HL-60/S4 (cell line): Measurements from ENCODE around the gene ABLIM2.
"Not testable (repeated sequence)": the region's sequence is repeated elsewhere in the genome, so short reads cannot be mapped to it uniquely, and the experiment has no call there.

Experiments used
- in situ Hi-C: fragments of 300-500 bp; cut with MboI; formaldehyde crosslinking; loops from 2 replicates; pipeline ENCODE4 v1.14.3; 2022; ENCODE audit warnings: low sequenced_read_pairs

Gene ABLIM2

DNA sequence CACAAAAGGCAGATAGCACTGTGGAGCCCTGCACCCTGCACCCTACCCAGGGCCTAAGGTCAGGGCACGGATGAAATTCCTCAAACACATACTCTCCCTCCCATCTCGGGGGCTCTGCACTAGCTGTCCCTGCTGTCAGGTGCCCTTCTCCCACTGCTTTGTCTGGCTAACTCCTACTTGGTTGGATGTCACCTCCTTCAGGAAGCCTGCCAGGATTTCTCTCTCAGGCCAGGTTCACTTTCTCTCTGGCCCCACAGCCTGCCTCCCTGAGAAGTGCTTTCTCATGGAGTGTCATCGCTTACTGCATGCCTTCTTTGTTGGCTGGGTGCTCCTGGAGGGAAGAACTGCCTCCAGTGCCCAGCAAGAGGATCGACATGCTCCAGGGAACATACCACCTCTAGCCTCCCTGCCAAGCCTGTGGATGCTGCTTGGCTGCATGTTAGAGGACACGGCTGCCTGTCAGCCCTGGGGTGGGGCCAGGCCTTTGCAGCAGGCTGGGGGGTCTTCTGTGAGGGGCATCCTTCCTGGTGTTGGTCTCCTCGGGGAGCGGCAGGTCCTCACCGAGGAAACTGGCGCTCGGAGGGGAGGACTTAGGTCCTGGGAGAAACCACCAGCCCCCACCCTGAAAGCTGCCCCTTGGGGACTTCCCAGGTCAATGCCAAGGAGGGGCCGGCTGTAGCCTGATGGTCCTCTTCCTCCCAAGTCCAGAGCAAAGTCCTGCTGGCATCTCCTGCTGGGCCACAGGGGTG is 15.0 kb downstream of the ABLIM2 start:
- in situ Hi-C loops, result no loop called here

DNA sequence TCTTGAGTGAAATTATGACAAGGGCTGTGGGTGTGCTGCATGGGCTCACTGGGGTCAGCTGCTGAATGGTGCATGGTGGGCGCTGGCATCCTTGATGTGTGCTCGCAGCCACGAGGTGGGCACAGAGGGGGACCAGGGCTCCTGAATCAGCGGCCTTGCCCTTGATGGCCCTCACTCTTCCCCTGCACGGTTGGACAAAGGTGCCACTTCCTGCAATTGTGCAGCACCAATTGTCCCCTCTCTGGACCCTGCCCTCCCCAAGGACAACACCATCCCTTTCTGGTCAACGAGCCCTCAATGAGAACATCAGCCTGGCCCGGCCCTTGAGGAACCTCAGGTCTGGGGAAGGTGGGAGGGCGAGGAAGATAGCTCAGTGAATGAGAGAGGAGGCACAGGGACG is 16.1 kb downstream of the ABLIM2 start:
- in situ Hi-C loops, result no loop called here

DNA sequence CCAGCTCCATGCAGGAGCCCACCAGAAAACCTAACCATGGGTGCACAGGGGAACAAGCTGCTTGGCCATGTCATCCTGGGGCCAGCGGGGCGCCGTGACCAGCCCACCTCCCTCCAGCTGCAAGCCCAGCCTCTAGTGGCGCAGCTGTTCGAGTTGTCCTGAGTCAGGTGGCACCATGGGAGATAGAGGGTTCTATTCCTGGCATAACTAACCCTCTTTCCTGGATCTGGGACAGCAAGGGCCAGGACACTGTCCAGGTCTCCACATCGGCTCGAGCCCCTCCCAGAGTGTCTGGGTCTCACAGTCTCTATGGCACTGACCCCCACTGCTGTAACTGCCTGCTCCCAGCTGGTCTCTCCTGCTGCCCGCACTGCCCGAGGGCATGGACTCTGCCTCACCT is 16.7 kb downstream of the ABLIM2 start:
- in situ Hi-C loops, result no loop called here

DNA sequence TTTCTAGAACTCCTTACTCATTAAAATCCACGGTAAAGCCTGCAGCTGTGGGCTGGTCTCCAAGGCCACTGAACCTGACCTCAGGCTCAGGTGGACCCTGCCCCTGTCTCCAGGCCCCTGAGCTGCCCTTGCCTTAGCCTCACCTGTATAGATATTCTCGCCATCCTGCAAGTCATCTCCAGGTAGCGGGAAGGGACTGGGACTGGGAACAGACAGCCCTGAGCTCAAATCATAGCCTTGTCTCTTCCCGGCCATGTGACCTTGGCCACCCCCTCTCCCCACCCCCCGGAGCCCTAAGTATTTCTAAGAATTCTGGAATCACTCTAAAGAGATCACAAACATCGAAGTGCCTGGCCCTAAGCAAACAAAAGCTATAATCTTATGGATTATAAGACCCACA is 17.7 kb downstream of the ABLIM2 start:
- in situ Hi-C loops, result no loop called here

DNA sequence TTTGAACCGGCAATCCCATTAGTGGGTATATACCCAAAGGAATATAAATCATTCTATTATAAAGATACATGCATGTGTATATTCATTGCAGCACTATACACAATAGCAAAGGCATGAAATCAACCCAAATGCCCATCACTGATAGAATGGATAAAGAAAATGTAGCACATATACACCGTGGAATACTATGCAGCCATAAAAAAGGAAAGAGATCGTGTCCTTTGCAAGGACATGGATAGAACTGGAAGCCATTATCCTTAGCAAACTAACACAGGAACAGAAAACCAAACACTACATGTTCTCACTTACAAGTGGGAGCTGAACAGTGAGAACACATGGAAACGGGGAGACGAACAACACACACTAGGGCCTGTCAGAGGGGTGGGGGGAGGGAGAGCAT is 18.9 kb downstream of the ABLIM2 start:
- in situ Hi-C loops, result not testable (repeated sequence)

DNA sequence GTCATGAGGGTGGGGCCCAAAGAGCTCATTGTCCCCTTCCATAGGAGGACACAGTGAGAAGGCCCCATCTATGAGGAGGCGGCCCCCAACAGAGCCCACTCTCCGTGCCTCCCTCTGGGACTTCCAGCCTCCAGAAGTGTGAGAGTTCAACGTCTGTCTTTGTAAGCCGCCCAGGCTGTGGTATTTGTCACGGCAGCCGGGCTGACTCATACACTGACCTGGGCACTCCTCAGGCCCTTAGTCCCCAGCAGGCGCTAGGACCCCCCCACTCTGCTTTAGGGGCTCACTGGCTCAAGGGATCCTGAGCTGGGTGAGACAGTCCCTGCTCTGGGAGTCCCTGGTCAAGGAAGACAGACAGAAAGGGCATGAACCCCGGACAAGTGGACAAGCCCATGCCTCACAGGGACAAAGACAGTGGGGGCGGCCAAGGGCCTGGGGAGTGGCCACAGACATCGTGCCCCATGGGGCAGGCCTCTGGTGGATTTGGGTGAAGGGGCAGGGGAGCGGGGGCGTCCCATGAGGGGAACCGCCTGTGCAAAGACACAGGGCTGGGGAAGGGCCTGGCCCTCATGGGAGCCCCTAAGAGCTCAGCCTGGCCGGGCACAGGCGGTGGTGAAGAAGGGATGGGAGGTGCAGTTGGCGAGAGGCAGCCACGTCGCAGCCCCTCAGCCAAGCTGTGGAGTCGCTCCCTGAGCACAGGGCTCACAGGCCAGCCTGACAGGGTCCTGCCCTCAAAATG is 21.5 kb downstream of the ABLIM2 start:
- in situ Hi-C loops, result no loop called here

DNA sequence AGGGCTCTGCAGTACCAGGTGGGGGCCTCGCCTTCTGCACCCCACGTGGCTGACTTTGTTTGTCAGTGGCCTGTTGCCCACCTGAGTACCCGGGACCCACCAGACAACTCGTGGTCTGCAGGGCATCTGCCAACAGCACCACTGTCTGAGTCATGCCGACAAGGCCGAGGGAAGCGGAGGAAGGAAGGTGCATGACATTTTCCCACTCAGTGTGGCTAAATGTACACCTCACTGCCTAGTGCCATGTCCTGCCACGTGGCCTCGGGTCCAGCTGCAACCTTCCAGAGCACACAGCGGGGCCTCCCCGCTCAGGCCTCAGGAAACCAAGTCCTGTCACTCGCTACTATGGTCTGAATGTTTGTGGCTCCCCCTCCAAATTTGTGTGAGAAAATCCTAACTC is 22.1 kb downstream of the ABLIM2 start:
- in situ Hi-C loops, result no loop called here

DNA sequence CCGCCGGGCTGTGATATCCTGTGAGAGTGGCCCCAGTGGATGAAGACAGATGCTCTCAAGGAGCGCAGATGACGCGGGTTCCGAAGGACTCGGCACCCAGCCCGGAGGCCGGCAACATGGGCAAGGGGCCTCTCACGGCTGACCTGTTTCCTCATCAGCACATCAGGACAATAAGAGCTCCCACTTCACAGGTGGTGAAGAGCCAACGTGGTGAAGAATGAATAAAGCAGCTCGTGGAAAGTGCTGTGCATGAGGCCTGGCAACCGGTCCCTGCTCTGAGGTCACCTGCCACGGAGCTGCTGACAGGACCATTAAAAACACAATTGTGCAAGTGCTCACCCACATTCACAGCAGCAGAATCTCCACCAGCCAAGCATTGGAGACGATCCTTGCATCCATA is 22.9 kb downstream of the ABLIM2 start:
- in situ Hi-C loops, result no loop called here

DNA sequence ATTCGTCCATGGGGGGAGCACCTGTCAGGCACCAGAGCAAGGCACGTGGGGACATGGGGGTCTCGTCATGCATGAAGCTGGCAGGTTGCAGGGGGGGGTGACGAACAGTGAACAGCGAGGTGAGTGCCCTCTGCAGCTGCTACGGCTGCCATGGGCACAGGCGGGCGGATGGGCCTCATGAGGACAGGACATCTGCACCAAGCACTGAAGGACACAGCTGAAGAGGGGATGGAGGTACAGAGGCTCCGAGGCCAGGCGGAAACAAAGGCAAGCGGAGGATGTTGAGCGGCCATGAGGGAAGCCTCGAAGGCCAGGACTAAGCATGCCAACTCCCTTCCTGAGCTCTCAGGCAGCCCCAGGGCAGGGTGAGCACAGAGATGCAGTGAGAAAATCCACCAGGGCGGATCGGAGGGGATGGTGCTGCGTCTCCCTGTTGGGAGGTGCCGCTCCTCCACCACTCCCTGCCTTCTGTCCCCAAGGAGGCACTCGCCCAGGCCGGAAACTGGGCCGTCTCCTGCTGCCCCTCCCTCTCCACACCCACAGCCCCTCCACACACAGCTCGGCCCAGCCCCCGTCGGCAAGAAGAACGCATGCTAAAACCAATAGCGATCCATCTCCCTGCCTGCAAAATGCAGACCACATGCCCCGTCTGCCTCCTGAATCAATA is 24.6 kb downstream of the ABLIM2 start:
- in situ Hi-C loops, result no loop called here

DNA sequence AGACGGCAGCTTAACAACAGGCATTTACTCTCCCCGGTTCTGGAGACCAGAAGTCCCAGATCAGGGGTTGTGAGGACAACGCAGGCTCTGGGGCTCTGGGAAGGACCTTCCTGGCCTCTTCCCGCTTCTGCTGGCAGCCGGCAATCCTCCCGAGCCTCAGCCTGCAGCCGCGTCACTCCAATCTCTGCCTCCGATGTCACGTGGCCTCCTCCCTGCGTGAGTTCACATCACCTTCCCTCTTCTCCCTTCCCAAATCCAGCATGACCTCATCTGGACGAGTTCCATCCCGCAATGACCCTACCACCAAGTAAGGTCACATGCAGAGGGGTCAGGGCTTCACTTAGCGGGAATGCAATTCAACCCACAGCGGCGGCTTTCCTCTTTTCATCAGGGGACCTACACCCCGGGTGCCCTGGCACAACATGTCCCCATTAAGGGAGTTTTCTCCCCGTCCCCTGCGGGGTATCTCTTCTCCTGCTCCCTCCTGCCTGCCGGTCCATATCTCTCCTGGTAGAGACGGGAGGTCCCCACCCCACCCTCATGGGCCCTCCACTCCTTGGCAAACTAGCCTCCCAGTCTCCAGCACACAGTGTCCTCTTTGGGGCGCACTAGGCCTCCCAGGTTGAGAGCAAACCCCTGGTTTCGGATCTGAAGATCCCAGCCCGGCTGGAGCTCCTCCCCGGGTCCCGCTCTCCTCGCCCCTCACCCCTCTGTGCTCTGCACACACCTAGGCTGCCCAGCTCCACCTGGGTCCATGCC is 25.5 kb downstream of the ABLIM2 start:
- in situ Hi-C loops, result no loop called here

DNA sequence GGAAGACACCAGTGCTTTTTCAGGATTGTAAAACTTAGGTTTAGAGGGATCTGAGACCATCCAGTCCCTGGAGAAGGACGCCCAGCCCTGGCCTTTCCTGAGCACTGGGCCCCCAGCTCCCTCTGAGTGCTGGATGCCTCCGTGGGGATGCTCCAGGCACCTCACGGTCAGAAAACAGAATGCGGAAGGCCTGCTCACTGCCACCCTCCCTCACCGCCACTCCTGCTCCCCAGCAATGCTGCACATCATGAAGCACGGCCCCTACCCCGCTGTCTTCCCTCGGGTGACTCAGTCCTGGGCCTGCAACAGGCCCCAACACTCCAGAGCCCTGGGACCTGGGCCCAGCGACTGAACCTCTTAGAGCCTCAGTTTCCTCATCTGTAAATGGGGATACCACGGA is 26.2 kb downstream of the ABLIM2 start:
- in situ Hi-C loops, result no loop called here

DNA sequence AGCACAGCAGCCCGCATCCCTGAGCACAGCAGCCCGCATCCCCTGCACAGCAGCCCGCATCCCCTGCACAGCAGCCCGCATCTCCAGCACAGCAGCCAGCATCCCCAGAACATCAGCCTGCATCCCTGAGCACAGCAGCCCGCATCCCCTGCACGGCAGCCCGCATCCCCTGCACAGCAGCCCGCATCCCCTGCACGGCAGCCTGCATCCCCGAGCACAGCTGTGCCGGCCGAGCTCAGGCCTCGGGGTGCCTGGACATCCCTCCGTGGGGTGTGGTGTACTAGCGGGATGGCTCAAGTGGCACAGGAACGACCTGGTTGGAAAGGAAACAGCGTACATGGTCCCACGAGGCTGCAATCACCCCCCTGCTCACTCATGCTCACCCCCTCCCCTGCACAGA is 26.8 kb downstream of the ABLIM2 start:
- in situ Hi-C loops, result no loop called here

DNA sequence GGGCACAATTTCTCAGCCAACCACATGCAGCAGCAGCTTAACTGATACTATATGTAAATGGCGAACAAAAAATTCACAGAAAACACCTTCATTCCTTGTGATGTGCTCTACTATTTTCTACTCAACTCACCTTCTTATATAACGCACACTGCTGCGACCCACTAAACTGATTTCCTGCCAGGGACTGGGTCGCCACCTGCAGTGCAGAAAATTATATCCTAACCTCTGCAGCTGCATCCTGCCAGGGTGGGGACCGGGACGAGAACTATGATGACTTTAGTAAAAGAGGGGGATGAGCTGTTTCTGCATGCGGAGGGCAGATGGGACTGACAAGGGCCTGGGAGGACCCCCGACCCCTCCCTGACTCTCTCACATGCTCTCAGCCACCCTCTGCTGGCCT is 27.4 kb downstream of the ABLIM2 start:
- in situ Hi-C loops, result no loop called here

DNA sequence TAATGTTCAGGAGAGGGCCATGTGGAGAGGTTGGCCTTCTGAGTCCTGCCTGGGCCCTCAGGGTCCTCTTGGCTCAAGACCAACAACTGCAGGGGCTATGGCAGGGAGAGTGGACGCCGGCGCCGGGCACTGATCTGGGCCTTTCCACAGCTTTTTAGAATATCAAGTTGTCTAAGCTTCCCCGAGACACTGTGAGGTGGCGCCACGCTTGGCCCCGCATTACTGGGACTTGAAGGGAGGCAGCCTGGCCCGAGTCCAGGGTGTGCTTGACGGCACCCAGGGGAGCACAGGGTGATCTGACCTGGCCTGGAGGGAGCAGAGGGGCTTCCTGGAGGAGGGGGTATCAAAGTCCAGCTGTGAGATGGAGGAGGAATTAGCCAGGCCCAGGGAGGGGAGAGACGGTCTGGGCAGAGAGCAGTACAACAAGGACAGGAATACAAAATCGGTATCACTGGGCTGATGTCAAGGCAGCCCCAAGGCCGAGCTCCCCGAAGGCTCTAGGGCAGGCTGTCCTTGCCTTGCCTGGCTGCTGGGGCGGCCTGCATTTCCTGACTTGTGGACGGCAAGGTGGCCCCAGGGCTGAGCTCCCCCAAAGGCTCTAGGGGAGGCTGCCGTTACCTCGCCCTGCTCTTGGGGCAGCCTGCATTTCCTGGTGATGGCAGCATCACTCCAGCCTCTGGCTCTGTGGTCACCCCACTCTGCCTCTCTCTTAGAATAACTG is 28.1 kb downstream of the ABLIM2 start:
- in situ Hi-C loops, result no loop called here

DNA sequence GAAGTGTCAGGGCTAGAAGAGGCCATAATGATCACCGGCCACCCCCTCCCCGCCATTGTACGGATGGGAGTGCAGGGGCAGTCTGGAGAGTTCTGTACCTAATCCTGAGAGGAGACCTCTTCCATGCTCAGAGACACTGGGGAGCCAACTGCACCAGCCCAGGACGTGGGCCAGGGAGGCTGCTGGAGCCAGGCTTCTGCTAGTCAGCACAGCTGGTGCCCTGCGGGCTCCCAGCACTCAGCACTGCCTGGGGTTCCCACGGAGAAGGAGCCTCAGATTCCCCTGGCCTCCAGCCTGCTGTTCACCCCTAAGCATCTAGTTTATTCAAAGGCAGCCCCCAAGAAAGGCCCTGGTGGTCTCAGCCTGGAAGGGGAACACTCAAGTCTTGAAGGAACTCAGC is 28.8 kb downstream of the ABLIM2 start:
- in situ Hi-C loops, result no loop called here

DNA sequence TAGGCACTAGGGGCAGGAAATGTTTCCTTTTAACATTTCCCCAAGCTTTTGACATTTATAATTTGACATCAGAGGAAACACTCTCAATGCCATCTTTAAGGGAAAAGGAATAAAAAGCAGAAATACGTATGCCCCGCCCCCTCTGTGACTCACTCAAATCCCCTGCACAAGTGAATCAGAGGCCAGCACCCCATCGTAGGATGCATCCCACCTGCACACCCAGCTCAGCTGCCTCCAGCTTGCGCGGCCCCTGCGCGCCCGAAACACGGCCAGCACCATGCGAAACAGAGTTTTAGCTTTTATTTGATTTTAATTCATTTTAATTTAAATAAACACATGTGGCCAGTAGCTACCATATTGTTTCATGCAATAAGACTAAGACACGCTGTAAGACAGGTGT is 29.5 kb downstream of the ABLIM2 start:
- in situ Hi-C loops, result no loop called here

DNA sequence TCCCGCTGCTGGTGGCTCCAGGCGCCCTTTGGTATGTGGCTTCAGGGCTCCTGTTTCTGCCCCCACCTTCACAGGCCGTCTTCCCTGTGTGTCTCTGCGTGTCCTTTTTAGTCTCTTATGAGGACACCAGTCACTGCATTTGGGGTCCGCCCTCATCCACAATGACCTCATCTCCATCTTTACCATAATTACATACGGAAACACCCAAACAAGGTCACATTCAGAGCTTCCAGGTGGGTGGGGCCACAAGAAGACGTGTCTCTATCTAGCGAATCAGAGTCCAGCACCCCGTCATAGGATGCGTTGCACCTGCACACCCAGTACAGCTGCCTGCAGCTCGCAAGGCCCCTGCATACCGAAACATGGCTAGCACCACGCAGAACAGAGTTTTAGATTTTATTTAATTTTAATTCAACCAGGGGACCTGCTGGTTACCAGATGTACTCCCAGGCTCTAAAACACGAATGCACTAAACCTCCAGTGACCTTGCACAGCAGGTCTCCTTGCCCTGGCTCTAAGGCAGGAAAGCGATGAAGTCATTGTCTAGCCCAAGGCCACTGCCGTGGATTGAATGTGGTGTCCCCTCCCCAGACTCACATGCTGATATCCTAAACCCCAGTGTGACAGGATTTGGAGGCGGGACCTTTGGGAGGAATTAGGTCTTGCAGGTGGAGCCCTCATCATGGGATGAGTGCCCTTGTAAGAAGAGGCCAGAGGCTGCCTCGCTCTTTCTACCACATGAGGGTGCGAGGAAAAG is 30.3 kb downstream of the ABLIM2 start:
- in situ Hi-C loops, result no loop called here

DNA sequence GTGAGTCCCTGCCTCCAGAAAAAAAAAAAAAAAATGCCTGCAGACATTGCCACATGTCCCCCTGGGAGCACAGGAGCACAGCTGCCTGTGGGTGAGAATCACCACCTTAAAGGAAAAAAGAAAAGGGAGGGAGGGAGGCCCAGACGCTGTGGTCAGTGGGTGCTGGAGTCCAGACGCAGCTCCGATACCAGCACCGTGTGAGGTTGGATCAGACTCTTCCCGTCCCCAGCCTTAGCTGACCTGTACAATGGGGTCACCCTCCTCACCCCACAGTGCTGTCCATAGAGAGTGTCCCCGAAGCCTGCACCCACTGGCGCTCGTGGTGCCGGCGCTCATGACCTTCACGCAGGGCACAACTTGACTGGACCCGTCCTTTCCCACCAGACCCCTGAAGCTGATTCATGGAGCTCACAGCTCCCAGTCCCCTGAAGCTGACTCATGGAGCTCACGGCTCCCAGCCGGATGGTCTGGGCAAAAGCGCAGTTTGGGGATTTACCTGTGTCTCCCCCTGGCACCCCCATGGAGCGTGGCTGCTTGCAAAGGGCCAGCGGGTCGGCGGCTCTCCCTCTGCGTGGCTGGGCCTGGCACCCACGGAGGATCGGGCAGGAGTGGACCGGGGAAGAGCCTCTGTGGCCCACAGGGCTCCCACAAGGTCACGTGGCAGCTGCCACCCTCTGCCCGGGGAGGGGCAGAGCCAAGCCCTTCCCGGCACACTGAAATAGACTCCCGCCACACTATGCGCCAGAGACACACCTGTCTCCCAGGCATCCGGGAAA is 31.4 kb downstream of the ABLIM2 start:
- in situ Hi-C loops, result no loop called here

DNA sequence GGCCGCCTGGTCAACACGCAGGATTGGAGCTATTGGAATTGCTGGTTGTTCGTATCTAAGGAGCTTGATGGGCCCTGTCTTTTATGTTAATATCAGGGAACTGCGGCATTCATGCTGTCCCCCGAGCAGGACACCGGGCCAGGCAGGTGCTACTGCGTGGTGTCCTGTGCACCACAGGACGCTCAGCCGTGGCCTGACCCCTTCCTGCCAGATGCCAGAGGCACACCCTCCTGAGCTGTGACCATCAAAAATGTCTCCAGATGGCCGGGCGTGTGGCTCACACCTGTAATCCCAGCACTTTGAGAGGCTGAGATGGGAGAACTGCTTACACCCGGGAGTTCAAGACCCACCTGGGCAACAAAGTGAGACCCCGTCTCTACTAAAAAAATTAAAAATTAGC is 32.1 kb downstream of the ABLIM2 start:
- in situ Hi-C loops, result no loop called here
